PC-3 (cell line): ENCODE results near the gene ZCCHC24. TPM values are rescaled to one million over a fixed set of nuclear protein-coding genes. Genes with fewer than 3 reads are reported as not detected.
A peak's percentile ranks its signal among the peaks of the same experiment; 100 is the strongest.

Experiments used
- ATAC-seq: fragments of 200-7000 bp; cut with Tn5 transposase; 2 replicates; pipeline ENCODE4 v1.9.1; 2020; ENCODE audit warnings: mild to moderate bottlenecking, moderate library complexity
- BruUV-seq: library from RNA; stranded (reverse); fragments of 400-500 nt; replicated peaks from 2 replicates; lab custom pipeline; 2021; lab: Mats Ljungman, UMichigan
- CTCF ChIA-PET: fragments of 300-600 bp; sonication (Branson Sonifier 250); formaldehyde crosslinking; loops from one replicate; lab custom pipeline; 2022; ENCODE audit warnings: antibody characterized with exemption; lab: Charles Lee
- POLR2A ChIA-PET: fragments of 300-600 bp; sonication (Branson Sonifier 250); formaldehyde crosslinking; loops from one replicate; lab custom pipeline; 2022; ENCODE audit warnings: antibody characterized with exemption; ENCODE audit not compliant: unreplicated experiment; lab: Charles Lee
- DNase-seq: peaks from one replicate; pipeline ENCODE4 v3.0.0-alpha.2; 2015
- H2AFZ ChIP-seq: fragments of 300-600 bp; sonication (generic); 2 replicates; pipeline ENCODE4 v1.6.0; 2016; ENCODE audit warnings: antibody characterized with exemption, low read length
- H3F3A ChIP-seq: fragments of 300-600 bp; sonication (generic); one replicate; pipeline ENCODE4 v1.6.0; 2017; ENCODE audit warnings: antibody characterized with exemption, low read length, control low read depth, mild to moderate bottlenecking; ENCODE audit not compliant: unreplicated experiment
- H3K27ac ChIP-seq: fragments of 300-600 bp; sonication (generic); 2 replicates; pipeline ENCODE4 v1.5.1; 2016; ENCODE audit warnings: mild to moderate bottlenecking, low read length
- H3K27me3 ChIP-seq: fragments of 300-600 bp; sonication (generic); 2 replicates; pipeline ENCODE4 v1.6.1; 2016; ENCODE audit warnings: low read length, mixed read lengths
- H3K36me3 ChIP-seq: fragments of 300-600 bp; sonication (generic); 2 replicates; pipeline ENCODE4 v1.6.1; 2016; ENCODE audit warnings: low read depth, mixed run types, low read length, mixed read lengths
- H3K4me1 ChIP-seq: fragments of 300-600 bp; sonication (generic); 2 replicates; pipeline ENCODE4 v1.5.1; 2016; ENCODE audit warnings: low read length; ENCODE audit not compliant: insufficient read depth
- H3K4me2 ChIP-seq: fragments of 300-600 bp; sonication (generic); 2 replicates; pipeline ENCODE4 v1.6.0; 2016; ENCODE audit warnings: low read length
- H3K4me3 ChIP-seq: fragments of 300-600 bp; sonication (generic); 2 replicates; pipeline ENCODE4 v1.5.1; 2016; ENCODE audit warnings: mild to moderate bottlenecking, low read length, mixed read lengths
- H3K79me2 ChIP-seq: fragments of 300-600 bp; sonication (generic); 2 replicates; pipeline ENCODE4 v1.6.1; 2017; ENCODE audit warnings: low read length, mixed read lengths
- H3K9ac ChIP-seq: fragments of 300-600 bp; sonication (generic); 2 replicates; pipeline ENCODE4 v1.6.0; 2016; ENCODE audit warnings: mild to moderate bottlenecking, low read length
- H3K9me2 ChIP-seq: fragments of 300-600 bp; sonication (generic); replicated peaks from 2 replicates; pipeline ENCODE4 v1.6.1; 2016; ENCODE audit warnings: mixed run types, low read length, mixed read lengths
- H3K9me3 ChIP-seq: fragments of 300-600 bp; sonication (generic); 2 replicates; pipeline ENCODE4 v1.6.1; 2016; ENCODE audit warnings: low read length, mixed read lengths
- H4K20me1 ChIP-seq: fragments of 300-600 bp; sonication (generic); 2 replicates; pipeline ENCODE4 v1.6.1; 2016; ENCODE audit warnings: low read length, mixed read lengths
- CTCF ChIP-seq: fragments of 300-600 bp; sonication (generic); conservative IDR thresholded peaks from 2 replicates; pipeline ENCODE4 v1.5.1; 2017; ENCODE audit warnings: antibody characterized with exemption, low read depth, mild to moderate bottlenecking, low read length
- EZH2 ChIP-seq: fragments of 300-600 bp; sonication (generic); IDR thresholded peaks from one replicate; pipeline ENCODE4 v1.6.1; 2017; ENCODE audit warnings: antibody characterized with exemption, mild to moderate bottlenecking, low read length; ENCODE audit not compliant: unreplicated experiment
- EZH2phosphoT487 ChIP-seq: fragments of 300-600 bp; sonication (generic); IDR thresholded peaks from 2 replicates; pipeline ENCODE4 v1.6.1; 2018; ENCODE audit warnings: mild to moderate bottlenecking, antibody characterized with exemption, low read length, borderline replicate concordance
- intact Hi-C: fragments of 100-400 bp; cut with micrococcal nuclease; formaldehyde crosslinking; loops from 2 replicates; pipeline ENCODE4 v1.9.0; 2023
- total RNA-seq: library from RNA; depleted of rRNA; stranded (reverse); fragments of >200 nt; gene quantifications from 2 replicates; pipeline ENCODE4 v1.2.3, GENCODE V29; 2014

The ZCCHC24 gene
- total RNA-seq, 1 experiment from 2014 or later, result 32.9 TPM

- H2AFZ ChIP-seq, result peak within 1 kb of the TSS; percentile 60
- DNase-seq (peak; percentile 100), ATAC-seq (peak; percentile 90)
- peak within 1 kb of the TSS; percentile 87 for H3K9ac ChIP-seq
- H3K27ac ChIP-seq, result peak within 1 kb of the TSS; percentile 69
- H3K79me2 ChIP-seq, result peaks cover 49% of the 10 kb centered on the region
- ChIA-PET POLR2A (no interaction called here), CTCF (interaction anchor here (0.6 to 1.9 kb wide), 6 partner anchors 11 to 814 kb away, joined by 3 to 15 read pairs (median 3); no protein-coding TSS in a partner anchor)
- H4K20me1 ChIP-seq, result peaks cover 44% of the 10 kb centered on the region
- H3K4me1 ChIP-seq, result peaks cover 37% of the 10 kb centered on the region
- BruUV-seq, result no TSS peak
- peak within 1 kb of the TSS; percentile 69 for H3K4me3 ChIP-seq
- no peaks in the 10 kb centered on the region for H3F3A ChIP-seq
- H3K36me3 ChIP-seq, result peaks cover 41% of the 10 kb centered on the region
- TF ChIP-seq CTCF (peak; percentile 100), EZH2 (no peak), EZH2phosphoT487 (no peak)
- intact Hi-C loops, result loop anchor here (1.0 to 2.0 kb wide), 6 partner anchors 14 to 155 kb away; no protein-coding TSS in a partner anchor
- H3K9me3 ChIP-seq, result no peaks in the 10 kb centered on the region
- no peaks in the 10 kb centered on the region for H3K9me2 ChIP-seq
- no peaks in the 10 kb centered on the region for H3K27me3 ChIP-seq
- H3K4me2 ChIP-seq, result peak within 1 kb of the TSS; percentile 82
Measured at GRCh38 chr10:79347226-79347893, 98.1 kb downstream of the ZCCHC24 start, which contains the start of gene PPIF. TSS of gene PPIF (plus strand) at chr10:79347469. CDS start at chr10:79347549, 80 bp downstream.

GRCh38 chr10:79346388-79347225 is 98.8 kb downstream of the ZCCHC24 start:
- ChIA-PET POLR2A (no interaction called here), CTCF (interaction anchor here (0.6 to 1.9 kb wide), 3 partner anchors 11 to 815 kb away, joined by 3 to 15 read pairs (median 3); no protein-coding TSS in a partner anchor)
- H3K9me3 ChIP-seq, result no peaks in the 10 kb centered on the region
- H4K20me1 ChIP-seq, result peaks cover 36% of the 10 kb centered on the region
- H3K36me3 ChIP-seq, result peaks cover 34% of the 10 kb centered on the region
- peak overlapping the region; percentile 87 for H3K9ac ChIP-seq
- peak; percentile 2 for ATAC-seq
- H3K4me3 ChIP-seq, result peak overlapping the region; percentile 69; the same call in 1 of the 2 replicates
- no peaks in the 10 kb centered on the region for H3F3A ChIP-seq
- no peak for TF ChIP-seq EZH2phosphoT487
- DNase-seq, result no peak
- H3K79me2 ChIP-seq, result peaks cover 41% of the 10 kb centered on the region
- peaks cover 37% of the 10 kb centered on the region for H3K4me1 ChIP-seq
- BruUV-seq, result TSS peak; percentile 52
- peak overlapping the region; percentile 46 for H2AFZ ChIP-seq
- intact Hi-C loops, result loop anchor here (1.0 to 2.0 kb wide), 6 partner anchors 13 to 156 kb away; no protein-coding TSS in a partner anchor
- H3K4me2 ChIP-seq, result peak overlapping the region; percentile 82
- no peaks in the 10 kb centered on the region for H3K9me2 ChIP-seq
- H3K27ac ChIP-seq, result no peak overlapping the region
- no peaks in the 10 kb centered on the region for H3K27me3 ChIP-seq

- H3K9me3 ChIP-seq, result no peaks in the 10 kb centered on the region
- H4K20me1 ChIP-seq, result peaks cover 33% of the 10 kb centered on the region
- BruUV-seq, result no TSS peak
- DNase-seq (no peak), ATAC-seq (no peak)
- peaks cover 37% of the 10 kb centered on the region for H3K4me1 ChIP-seq
- no peak overlapping the region for H3K4me3 ChIP-seq
- no peak overlapping the region for H3K9ac ChIP-seq
- H3K4me2 ChIP-seq, result no peak overlapping the region
- H3K9me2 ChIP-seq, result no peaks in the 10 kb centered on the region
- POLR2A ChIA-PET, result interaction anchor here (0.6 kb wide), 2 partner anchors 12 to 860 kb away, joined by 3 to 8 read pairs; no protein-coding TSS in a partner anchor
- no peaks in the 10 kb centered on the region for H3K27me3 ChIP-seq
- H3F3A ChIP-seq, result no peaks in the 10 kb centered on the region
- peaks cover 37% of the 10 kb centered on the region for H3K79me2 ChIP-seq
- TF ChIP-seq EZH2phosphoT487, result no peak
- TF ChIP-seq CTCF, result no peak
- no peak for TF ChIP-seq EZH2
- CTCF ChIA-PET, result interaction anchor here (1.3 kb wide), 1 partner anchor 52 kb away, joined by 3 read pairs; no protein-coding TSS in a partner anchor
- no peak overlapping the region for H2AFZ ChIP-seq
- no peak overlapping the region for H3K27ac ChIP-seq
- H3K36me3 ChIP-seq, result peaks cover 29% of the 10 kb centered on the region
- intact Hi-C loops, result loop anchor here (2.0 kb wide), 1 partner anchor 29 kb away; no protein-coding TSS in a partner anchor
Measured at GRCh38 chr10:79346012-79346340, 99.4 kb downstream of the ZCCHC24 start.
